HepG2 (cell line): ENCODE data around the gene RBM23. TPM values are rescaled to one million over a fixed set of nuclear protein-coding genes. Genes with fewer than 3 reads are reported as not detected.
A peak's percentile ranks its signal among the peaks of the same experiment; 100 is the strongest.

Experiments used
- ARNTL ChIP-seq: sonication (generic); formaldehyde crosslinking; IDR thresholded peaks from 2 replicates; pipeline ENCODE4 v1.4.0; 2020; ENCODE audit warnings: mild to moderate bottlenecking, missing genetic modification reagents
- E2F2 ChIP-seq: sonication (generic); formaldehyde crosslinking; IDR thresholded peaks from 2 replicates; pipeline ENCODE4 v1.4.0; 2020; ENCODE audit warnings: missing genetic modification reagents, borderline replicate concordance
- FOXJ3 ChIP-seq: sonication (generic); formaldehyde crosslinking; IDR thresholded peaks from 2 replicates; pipeline ENCODE4 v1.4.0; 2020; ENCODE audit warnings: missing genetic modification reagents, mild to moderate bottlenecking, borderline replicate concordance
- GATAD2A ChIP-seq: IDR thresholded peaks from 2 replicates; pipeline ENCODE4 v1.6.1; 2016
- HDAC2 ChIP-seq: sonication (generic); formaldehyde crosslinking; IDR thresholded peaks from 2 replicates; pipeline ENCODE4 v1.4.0; 2020; ENCODE audit warnings: missing genetic modification reagents
- HHEX ChIP-seq: IDR thresholded peaks from 2 replicates; pipeline ENCODE4 v1.6.1; 2016; ENCODE audit warnings: control low read depth
- HNRNPK ChIP-seq: fragments of 200-400 bp; formaldehyde crosslinking; IDR thresholded peaks from 2 replicates; pipeline ENCODE4 v1.6.1; 2018; ENCODE audit warnings: low read length, low read depth, moderate library complexity, mild to moderate bottlenecking; ENCODE audit not compliant: poor library complexity, severe bottlenecking
- NFIC ChIP-seq: IDR thresholded peaks from 2 replicates; pipeline ENCODE4 v1.6.1; 2012; ENCODE audit warnings: mild to moderate bottlenecking, low read length, inconsistent platforms
- RAD51 ChIP-seq: fragments of 450-650 bp; IDR thresholded peaks from 2 replicates; pipeline ENCODE4 v1.6.1; 2016; ENCODE audit warnings: borderline replicate concordance
- RELA ChIP-seq: sonication (generic); formaldehyde crosslinking; IDR thresholded peaks from 2 replicates; pipeline ENCODE4 v1.4.0; 2020; ENCODE audit warnings: missing genetic modification reagents
- TMF1 ChIP-seq: sonication (generic); formaldehyde crosslinking; IDR thresholded peaks from 2 replicates; pipeline ENCODE4 v1.8.1; 2022; ENCODE audit warnings: low read depth, missing genetic modification reagents
- ZBTB42 ChIP-seq: sonication (generic); formaldehyde crosslinking; IDR thresholded peaks from 2 replicates; pipeline ENCODE4 v1.5.0; 2020; ENCODE audit warnings: mild to moderate bottlenecking, missing genetic modification reagents
- ZBTB7A ChIP-seq: sonication (generic); formaldehyde crosslinking; IDR thresholded peaks from 2 replicates; pipeline ENCODE4 v1.8.0; 2022; ENCODE audit warnings: mild to moderate bottlenecking, missing genetic modification reagents
- ZBTB7B ChIP-seq: sonication (generic); formaldehyde crosslinking; IDR thresholded peaks from 2 replicates; pipeline ENCODE4 v1.4.0; 2020; ENCODE audit warnings: missing genetic modification reagents
- ZMAT3 ChIP-seq: sonication (generic); formaldehyde crosslinking; conservative IDR thresholded peaks from 2 replicates; pipeline ENCODE4 v1.7.0; 2021; ENCODE audit warnings: missing genetic modification reagents
- ZNF10 ChIP-seq: sonication (generic); formaldehyde crosslinking; IDR thresholded peaks from 2 replicates; pipeline ENCODE4 v1.4.0; 2020; ENCODE audit warnings: mild to moderate bottlenecking, low read depth, missing genetic modification reagents, borderline replicate concordance
- ZNF251 ChIP-seq: sonication (generic); formaldehyde crosslinking; IDR thresholded peaks from 2 replicates; pipeline ENCODE4 v1.9.0; 2021; ENCODE audit warnings: mild to moderate bottlenecking, missing genetic modification reagents
- ZNF263 ChIP-seq: sonication (generic); formaldehyde crosslinking; IDR thresholded peaks from 2 replicates; pipeline ENCODE4 v1.4.0; 2020; ENCODE audit warnings: missing genetic modification reagents
- ZNF383 ChIP-seq: sonication (generic); formaldehyde crosslinking; IDR thresholded peaks from 2 replicates; pipeline ENCODE4 v1.4.0; 2020; ENCODE audit warnings: missing genetic modification reagents, mild to moderate bottlenecking, borderline replicate concordance
- ZSCAN22 ChIP-seq: sonication (generic); formaldehyde crosslinking; IDR thresholded peaks from 2 replicates; pipeline ENCODE4 v1.4.0; 2020; ENCODE audit warnings: mild to moderate bottlenecking, missing genetic modification reagents
- ZSCAN29 ChIP-seq: sonication (generic); formaldehyde crosslinking; conservative IDR thresholded peaks from 2 replicates; pipeline ENCODE4 v1.4.0; 2020; ENCODE audit warnings: mild to moderate bottlenecking, missing genetic modification reagents
- ZSCAN9 ChIP-seq: IDR thresholded peaks from 2 replicates; pipeline ENCODE4 v1.6.1; 2016; ENCODE audit warnings: borderline replicate concordance
- ZUFSP ChIP-seq: sonication (generic); formaldehyde crosslinking; IDR thresholded peaks from 2 replicates; pipeline ENCODE4 v1.9.0; 2021; ENCODE audit warnings: missing genetic modification reagents, mild to moderate bottlenecking, borderline replicate concordance
- polyA plus RNA-seq, 8 experiments: library from polyadenylated mRNA; depleted of rRNA in 3 of 8; stranded (reverse) in 7 of 8; unstranded in 1 of 8; fragments of >200 nt; fragmentation: Illumina TruSeq in 4 of 8; extraction: Trizol in 4 of 8; gene quantifications; 2 replicates each; pipeline versions ENCODE4 v1.2.1 to v1.2.3, GENCODE V29; 2011 to 2016; ENCODE audit warnings: low read depth in 4 of 8, missing spikeins in 1 of 8, mixed read lengths in 1 of 8; ENCODE audit not compliant: insufficient read depth in 1 of 8
- total RNA-seq, 5 experiments: library from RNA; depleted of rRNA; stranded (reverse); fragments of >200 nt; fragmentation: Illumina TruSeq; extraction: Trizol; gene quantifications; 2 replicates each; pipeline ENCODE4 v1.2.3, GENCODE V29; 2016; ENCODE audit warnings: low read depth in 1 of 5

RBM23 gene
- total and polyA plus RNA-seq, 2 of the 13 experiments (the other 11 are each of a cell fraction or from before 2014, with no cell fraction given) = 1.5 to 2.1 TPM

DNA sequence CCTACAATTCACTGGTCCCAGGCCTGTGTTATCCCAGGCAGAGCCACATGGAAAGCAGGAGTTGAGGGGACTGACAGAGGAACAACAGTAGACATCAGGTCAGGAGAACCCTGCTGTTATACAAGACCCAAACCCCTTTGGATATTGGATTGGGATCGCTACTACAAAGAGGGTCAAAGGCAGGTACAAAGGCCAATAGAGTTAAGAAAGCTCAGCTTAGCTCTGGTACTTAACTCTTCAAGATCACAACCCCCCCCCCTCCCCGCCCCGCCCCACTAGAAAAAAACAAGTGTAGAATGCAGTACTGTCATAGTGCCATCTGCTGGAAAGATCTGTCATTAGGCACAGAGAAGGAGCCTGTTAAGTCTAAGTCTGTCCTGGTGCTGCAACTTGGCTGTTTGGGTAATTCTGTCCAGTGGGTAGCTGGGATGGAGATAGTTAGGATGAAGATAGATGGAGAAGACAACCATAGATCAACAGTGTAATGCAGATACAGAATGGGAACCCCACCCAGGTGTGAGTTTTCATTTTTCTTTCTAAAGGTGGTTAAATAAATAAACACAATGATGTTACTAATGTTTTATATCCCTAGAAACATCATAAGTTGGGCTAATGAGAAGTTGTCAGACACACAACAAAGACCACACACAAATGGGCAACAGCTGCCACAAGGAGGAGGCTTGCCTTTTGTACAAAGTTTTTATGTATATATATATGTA is 18.7 kb downstream of the RBM23 start (continued):
- TF ChIP-seq ZUFSP (CRISPR knock-in tag) (no peak), GATAD2A (CRISPR knock-in tag) (peak; percentile 51; the same call in 1 of the 2 replicates), FOXJ3 (CRISPR knock-in tag) (no peak), RAD51 (no peak), ZBTB42 (no peak), ARNTL (CRISPR knock-in tag) (no peak), ZNF383 (no peak), ZSCAN22 (CRISPR knock-in tag) (no peak), ZSCAN29 (no peak), ZBTB7B (CRISPR knock-in tag) (0 out of 2 replicates have a peak, but pooled peaks have one; percentile 37), ZNF10 (CRISPR knock-in tag) (no peak), ZNF251 (CRISPR knock-in tag) (no peak), E2F2 (no peak), RELA (CRISPR knock-in tag) (no peak), ZBTB7A (CRISPR knock-in tag) (no peak), ZSCAN9 (CRISPR knock-in tag) (no peak), HHEX (CRISPR knock-in tag) (0 out of 2 replicates have a peak, but pooled peaks have one; percentile 8), TMF1 (CRISPR knock-in tag) (no peak), ZMAT3 (no peak), NFIC (no peak), ZNF263 (no peak), HDAC2 (no peak), HNRNPK (no peak)
